CD4-positive, alpha-beta T cell treated with Interleukin-21 for 1 hour (primary cell): ENCODE results near the gene MESP1.

Experiments used
- DNase-seq: peaks from one replicate; pipeline ENCODE4 v3.0.0-alpha.2; 2020

The MESP1 gene

DNA sequence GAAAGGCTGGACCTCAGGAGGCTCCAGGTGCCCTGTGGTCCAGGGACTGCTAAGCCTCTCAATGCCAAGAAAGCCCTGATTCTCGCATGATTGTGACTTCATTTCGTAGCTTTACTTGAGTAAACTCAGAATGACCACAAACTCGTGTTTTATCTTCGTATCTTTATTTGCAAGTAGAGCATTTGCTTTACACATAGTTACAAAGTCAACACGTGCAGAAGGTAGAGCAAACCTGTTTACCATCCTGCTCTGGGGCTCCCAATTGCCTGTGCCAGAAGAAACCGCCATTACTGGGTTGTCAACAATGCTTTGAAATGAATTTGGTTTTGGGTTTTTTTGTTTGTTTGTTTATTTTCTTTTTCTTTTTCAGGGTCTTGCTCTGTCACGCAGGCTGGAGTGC, 5.8 kb upstream of the MESP1 start:
- DNase-seq = no peak

DNA sequence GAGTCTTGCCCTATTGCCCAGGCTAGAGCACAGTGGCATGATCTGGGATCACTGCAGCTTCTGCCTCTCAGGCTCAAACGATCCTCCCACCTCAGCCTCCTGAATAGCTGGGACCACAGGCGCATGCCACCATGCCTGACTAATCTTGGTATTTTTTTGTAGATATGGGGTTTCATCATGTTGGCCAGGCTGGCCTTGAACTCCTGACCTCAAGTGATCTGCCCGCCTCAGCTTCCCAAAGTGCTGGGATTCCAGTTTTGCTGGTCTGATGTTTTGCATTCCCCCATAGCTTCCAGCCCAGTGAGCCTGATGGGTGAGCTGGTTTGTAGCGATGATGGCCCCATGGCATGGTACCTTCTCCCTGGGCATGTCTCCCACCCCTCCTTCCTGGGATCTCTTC, 4.7 kb upstream of the MESP1 start:
- no peak for DNase-seq

GRCh38 chr15:89754361-89755154, 3.5 kb upstream of the MESP1 start:
- DNase-seq = no peak

DNA sequence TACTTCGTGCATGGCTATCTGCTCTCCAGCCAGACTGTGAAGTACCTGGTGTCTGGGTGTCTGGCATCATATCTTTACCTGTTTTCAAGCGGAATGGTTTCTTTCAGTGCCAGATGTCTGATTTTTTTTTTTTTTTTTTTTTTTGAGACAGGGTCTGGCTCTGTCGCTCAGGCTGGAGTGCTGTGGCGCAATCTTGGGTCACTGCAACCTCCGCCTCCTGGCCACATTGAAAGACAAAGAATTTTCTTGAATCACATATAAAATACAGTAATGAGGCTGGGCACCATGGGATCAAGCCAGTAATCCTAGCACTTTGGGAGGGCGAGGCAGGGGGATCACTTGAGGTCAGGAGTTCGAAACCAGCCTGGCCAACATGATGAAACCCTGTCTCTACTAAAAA, 2.8 kb upstream of the MESP1 start:
- no peak for DNase-seq

GRCh38 chr15:89751748-89752147, 699 bp upstream of the MESP1 start:
- DNase-seq = no peak

DNA sequence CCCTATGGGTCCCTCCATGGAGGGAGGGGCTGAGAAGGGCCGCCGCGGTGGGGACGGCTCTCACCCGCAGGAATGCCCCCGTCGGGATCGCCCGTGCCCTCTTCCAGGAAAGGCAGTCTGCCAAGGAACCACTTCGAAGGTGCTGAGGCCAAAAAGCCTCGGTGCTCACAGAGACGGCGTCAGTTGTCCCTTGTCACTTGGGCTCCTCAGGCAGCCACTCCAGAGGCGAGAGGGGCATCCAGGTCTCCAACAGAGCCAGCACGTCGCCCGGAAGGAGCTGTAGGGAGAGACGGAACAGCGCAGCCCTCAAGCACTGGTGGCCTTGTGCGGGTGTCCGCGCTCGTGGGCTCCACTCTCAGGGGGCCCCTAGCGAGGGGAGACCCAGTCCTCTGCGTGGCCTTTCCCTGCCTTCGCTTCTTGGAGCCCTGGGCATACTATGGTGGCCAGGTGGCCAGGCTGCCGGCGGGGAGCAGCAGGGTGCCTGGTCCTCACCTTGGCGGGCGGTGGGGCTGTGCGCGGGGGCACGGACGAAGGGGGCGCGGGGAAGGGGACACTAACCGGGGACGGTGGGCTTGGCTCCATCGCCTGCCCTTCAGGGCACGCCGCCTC, 994 bp downstream of the MESP1 start:
- DNase-seq = no peak

DNA sequence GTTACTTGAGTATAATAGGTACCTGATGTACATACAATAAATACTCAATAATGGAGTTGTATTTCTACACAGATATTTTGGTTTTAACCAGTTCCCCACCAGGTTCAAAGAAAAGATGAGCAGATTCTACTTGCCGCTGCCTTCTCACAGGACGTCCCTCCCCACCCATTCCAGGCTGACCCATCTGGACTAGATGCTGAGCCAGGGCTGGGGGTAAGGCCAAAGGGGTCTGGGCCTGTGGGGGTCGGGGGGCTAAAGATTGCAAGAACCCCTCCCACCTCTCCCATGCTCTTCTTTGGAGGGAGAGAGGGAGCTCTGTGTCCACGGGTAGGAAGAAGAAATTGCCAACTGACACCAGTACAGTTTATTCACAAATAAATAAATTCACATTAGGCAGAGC, 1.5 kb downstream of the MESP1 start:
- DNase-seq = no peak

GRCh38 chr15:89749054-89749453, 2.0 kb downstream of the MESP1 start:
- DNase-seq = no peak

GRCh38 chr15:89747708-89748682, 3.1 kb downstream of the MESP1 start:
- DNase-seq = no peak

GRCh38 chr15:89746386-89746780, 4.7 kb downstream of the MESP1 start:
- DNase-seq = no peak

- no peak for DNase-seq
These were observed 5.3 kb downstream of the MESP1 start for GRCh38 chr15:89745768-89746167.

DNA sequence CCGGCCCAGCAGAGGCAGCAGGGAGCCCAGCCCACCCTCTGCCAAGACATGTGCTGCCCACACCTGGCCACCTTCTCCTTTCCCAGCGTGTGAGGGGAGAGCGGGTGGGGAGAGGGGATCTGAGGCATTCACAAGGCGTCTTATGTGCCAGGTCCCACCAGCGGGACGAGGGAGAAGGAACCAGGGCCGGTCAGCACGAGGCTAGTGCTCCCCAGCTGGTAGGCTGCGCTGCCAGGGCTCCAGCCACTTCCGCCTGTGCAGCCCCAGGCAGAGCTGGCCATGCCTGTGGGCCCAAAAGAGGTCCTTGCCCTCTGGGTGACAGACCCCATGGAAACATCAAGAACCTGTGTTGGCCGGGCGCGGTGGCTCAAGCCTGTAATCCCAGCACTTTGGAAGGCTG, 5.9 kb downstream of the MESP1 start:
- no peak for DNase-seq

DNA sequence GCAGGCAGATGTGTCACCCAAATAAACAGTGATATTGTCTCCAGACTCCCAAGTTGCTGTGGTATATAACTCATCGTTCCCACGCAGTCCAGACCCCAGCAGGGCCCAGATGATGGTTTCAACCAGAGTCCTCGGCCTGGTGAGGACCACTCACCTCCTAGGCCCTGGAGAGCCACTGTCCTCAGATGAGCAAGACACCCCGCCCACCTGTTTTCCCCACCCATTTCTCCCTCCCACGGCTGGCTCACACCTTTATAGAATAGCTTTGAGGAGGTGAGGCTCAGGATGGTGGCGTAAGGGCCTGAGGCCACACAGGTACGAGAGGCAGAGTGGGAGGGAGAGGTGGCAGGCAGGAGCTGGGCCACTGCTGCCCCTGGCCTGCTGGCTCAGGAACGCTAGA, 7.5 kb downstream of the MESP1 start:
- no peak for DNase-seq

DNA sequence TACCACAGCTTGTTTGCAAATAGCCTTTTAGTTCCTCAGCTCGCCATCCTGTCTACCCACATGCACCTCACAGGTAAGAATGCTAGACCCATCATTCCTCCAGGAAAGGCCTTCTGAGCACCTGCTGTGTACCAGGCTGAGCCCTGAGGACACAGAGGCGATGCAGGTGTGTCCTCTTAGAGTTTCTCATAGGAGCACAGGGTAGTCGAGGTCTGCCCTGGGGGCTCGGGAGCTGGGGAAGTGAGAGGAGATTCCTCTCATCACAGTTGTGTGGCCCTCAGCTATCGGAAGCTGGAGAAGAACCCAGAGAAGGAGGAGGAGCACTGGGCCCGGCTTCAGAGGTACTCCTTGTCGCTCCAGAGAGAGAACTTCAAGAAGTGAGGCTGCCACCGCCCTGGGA, 8.0 kb downstream of the MESP1 start:
- DNase-seq = no peak

DNA sequence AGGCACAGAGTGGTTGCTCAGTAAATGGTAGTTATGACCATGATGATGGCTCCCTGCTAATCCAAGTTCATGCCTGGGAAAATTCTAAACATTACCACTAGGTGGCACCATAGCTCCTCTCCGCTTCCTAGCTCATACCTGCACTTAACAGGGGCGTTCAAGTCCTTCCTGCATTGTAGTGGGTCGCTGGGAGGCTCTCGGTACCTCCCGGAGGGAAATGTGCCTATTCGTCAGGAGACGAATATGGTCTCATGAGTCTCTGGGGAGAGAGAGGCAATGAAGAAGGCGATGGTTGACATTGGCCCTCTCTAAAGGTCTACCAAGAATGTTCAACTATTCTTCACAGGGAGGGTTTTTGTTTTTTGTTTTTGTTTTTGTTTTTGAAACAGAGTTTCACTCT, 10.9 kb downstream of the MESP1 start:
- peak; percentile 74 for DNase-seq

DNA sequence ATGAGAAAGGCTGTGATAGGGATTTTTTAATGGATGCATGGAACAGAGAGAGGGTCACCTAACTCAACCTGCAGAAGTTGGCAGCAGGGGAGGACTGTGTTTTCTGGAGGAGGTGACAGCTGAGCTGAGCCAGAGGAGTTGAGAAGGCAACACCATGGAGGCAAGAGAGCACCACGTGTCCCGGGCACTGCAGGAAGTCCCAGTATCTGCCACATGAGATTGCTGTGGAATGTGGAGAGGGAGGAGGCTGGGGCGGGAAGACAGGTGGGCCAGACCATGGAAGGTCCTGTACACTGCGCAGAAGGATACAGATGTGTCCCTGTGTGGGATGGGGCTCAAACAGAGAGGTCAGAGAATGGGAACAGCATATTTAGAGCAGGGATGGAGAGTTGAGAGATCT, 15.3 kb downstream of the MESP1 start:
- no peak for DNase-seq

GRCh38 chr15:89732451-89733172, 18.4 kb downstream of the MESP1 start:
- DNase-seq = no peak

DNA sequence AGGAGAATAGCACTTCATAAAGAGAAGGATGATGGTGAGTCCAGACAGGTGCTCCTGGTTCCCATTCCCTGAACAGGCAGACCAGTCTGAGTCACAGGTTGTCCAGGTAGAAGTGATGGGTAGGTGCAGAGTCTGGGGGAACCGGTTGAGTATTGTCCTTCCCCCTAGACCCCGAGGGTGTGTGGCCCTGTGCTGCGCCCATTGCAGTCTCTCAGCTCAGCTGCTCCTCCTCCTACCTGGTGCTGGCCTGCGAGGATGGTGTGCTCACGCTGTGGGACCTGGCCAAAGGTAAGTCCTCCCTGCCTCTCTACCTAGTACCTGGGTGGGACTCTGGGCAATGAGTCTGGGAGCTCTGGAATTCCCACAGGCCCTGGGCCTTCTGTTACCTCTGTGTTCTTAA, 19.8 kb downstream of the MESP1 start:
- DNase-seq = no peak

- DNase-seq = no peak
These were observed 22.8 kb downstream of the MESP1 start for GRCh38 chr15:89728254-89728653.

DNA sequence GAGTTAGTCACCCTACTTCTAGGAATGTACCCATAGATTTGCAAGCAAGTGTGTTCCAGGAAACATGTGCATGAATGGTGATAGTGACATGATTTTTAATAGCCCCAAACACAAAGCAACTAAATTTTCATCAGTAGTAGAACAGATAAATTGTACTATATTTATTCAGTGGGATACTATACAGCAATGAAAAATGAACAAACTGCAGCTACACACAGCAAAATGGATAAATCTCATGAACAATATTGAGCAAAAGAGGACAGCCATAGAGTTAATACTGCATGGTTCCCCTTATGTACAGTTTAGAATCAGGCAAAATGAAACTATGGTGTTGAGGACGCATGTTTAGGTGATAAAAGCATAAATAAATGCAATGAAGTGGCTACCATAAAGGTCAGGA, 26.0 kb downstream of the MESP1 start:
- no peak for DNase-seq

GRCh38 chr15:89724621-89725020, 26.4 kb downstream of the MESP1 start:
- no peak for DNase-seq

DNA sequence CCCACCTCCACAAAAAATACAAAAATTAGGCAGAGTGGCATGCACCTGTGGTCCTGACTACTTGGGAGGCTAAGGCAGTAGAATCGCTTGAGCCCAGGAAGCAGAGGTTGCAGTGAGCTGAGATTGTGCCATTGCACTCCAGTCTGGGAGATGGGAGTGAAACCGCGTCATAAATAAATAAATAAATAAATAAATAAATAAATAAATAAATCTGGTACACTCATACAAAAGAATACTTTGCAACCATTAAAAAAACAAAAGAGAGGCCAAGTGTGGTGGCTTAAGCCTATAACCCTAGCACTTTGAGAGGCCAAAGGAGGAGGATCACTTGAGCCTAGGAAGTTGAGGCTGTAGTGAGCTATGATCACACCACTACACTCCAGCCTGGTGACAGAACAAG, 28.0 kb downstream of the MESP1 start:
- DNase-seq = no peak

GRCh38 chr15:89714775-89715174, 36.3 kb downstream of the MESP1 start:
- no peak for DNase-seq
